ENCODE measurements around the gene MS4A7.

DNA sequence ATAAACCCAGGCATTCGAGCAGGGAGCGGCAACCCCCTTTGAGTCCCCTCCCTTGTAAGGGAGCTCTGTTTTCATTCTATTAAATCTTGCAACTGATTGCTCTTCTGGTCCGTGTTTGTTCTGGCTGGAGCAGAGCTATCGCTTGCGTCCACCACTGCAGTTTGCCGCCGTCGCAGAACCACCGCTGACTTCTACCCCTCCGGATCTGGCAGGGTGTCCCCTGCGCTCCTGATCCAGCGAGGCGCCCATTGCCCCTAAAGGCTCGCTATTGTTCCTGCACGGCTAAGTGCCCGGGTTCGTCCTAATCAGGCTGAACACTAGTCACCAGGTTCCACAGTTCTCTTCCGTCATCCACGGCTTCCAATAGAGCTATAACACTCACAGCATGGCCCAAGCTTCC, 10.4 kb upstream of the MS4A7 start:
- TF ChIP-seq POLR2A (IDR thresholded peaks at IDR 0.05; ENCODE audit: low read length) (no peak), RAD21 (conservative IDR thresholded peaks at IDR 0.05 in 1 of 2, IDR thresholded peaks at IDR 0.05 in 1 of 2) (no peak), HOXA7 (CRISPR knock-in tag; IDR thresholded peaks at IDR 0.05) (no peak)
- TF ChIP-seq, protein P1, sequence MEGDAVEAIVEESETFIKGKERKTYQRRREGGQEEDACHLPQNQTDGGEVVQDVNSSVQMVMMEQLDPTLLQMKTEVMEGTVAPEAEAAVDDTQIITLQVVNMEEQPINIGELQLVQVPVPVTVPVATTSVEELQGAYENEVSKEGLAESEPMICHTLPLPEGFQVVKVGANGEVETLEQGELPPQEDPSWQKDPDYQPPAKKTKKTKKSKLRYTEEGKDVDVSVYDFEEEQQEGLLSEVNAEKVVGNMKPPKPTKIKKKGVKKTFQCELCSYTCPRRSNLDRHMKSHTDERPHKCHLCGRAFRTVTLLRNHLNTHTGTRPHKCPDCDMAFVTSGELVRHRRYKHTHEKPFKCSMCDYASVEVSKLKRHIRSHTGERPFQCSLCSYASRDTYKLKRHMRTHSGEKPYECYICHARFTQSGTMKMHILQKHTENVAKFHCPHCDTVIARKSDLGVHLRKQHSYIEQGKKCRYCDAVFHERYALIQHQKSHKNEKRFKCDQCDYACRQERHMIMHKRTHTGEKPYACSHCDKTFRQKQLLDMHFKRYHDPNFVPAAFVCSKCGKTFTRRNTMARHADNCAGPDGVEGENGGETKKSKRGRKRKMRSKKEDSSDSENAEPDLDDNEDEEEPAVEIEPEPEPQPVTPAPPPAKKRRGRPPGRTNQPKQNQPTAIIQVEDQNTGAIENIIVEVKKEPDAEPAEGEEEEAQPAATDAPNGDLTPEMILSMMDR (IDR thresholded peaks at IDR 0.05), result no peak
- TF ChIP-seq, protein P2, sequence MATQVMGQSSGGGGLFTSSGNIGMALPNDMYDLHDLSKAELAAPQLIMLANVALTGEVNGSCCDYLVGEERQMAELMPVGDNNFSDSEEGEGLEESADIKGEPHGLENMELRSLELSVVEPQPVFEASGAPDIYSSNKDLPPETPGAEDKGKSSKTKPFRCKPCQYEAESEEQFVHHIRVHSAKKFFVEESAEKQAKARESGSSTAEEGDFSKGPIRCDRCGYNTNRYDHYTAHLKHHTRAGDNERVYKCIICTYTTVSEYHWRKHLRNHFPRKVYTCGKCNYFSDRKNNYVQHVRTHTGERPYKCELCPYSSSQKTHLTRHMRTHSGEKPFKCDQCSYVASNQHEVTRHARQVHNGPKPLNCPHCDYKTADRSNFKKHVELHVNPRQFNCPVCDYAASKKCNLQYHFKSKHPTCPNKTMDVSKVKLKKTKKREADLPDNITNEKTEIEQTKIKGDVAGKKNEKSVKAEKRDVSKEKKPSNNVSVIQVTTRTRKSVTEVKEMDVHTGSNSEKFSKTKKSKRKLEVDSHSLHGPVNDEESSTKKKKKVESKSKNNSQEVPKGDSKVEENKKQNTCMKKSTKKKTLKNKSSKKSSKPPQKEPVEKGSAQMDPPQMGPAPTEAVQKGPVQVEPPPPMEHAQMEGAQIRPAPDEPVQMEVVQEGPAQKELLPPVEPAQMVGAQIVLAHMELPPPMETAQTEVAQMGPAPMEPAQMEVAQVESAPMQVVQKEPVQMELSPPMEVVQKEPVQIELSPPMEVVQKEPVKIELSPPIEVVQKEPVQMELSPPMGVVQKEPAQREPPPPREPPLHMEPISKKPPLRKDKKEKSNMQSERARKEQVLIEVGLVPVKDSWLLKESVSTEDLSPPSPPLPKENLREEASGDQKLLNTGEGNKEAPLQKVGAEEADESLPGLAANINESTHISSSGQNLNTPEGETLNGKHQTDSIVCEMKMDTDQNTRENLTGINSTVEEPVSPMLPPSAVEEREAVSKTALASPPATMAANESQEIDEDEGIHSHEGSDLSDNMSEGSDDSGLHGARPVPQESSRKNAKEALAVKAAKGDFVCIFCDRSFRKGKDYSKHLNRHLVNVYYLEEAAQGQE (IDR thresholded peaks at IDR 0.05), result no peak
- TF ChIP-seq, protein P3, sequence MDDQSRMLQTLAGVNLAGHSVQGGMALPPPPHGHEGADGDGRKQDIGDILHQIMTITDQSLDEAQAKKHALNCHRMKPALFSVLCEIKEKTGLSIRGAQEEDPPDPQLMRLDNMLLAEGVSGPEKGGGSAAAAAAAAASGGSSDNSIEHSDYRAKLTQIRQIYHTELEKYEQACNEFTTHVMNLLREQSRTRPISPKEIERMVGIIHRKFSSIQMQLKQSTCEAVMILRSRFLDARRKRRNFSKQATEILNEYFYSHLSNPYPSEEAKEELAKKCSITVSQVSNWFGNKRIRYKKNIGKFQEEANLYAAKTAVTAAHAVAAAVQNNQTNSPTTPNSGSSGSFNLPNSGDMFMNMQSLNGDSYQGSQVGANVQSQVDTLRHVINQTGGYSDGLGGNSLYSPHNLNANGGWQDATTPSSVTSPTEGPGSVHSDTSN (IDR thresholded peaks at IDR 0.05), result no peak
